Keratinocyte (primary cell): ENCODE measurements around the gene HMGN5.

Experiments
- CTCF ChIP-seq, 3 experiments: IDR thresholded peaks in 1 of 3; conservative IDR thresholded peaks in 1 of 3; optimal IDR thresholded peaks in 1 of 3; 2 replicates in 2 of 3; 3 replicates in 1 of 3; pipeline versions ENCODE3 to v1.5.1; 2011; ENCODE audit warnings: low read length in 3 of 3, mild to moderate bottlenecking in 3 of 3, moderate library complexity in 2 of 3, control low read depth in 1 of 3, inconsistent platforms in 1 of 3; ENCODE audit not compliant: insufficient read depth in 2 of 3; ENCODE audit errors: extremely low read depth in 1 of 3
- EZH2 ChIP-seq: IDR thresholded peaks from one replicate; pipeline ENCODE4 v1.6.1; 2012; ENCODE audit warnings: inconsistent platforms, mild to moderate bottlenecking, low read length, moderate library complexity

- TF ChIP-seq EZH2 (no peak), CTCF (optimal IDR thresholded peaks at IDR 0.05 in 1 of 3, IDR thresholded peaks at IDR 0.05 in 1 of 3, conservative IDR thresholded peaks at IDR 0.05 in 1 of 3; ENCODE audit: extremely low read depth in 1 of 3, insufficient read depth in 2 of 3, low read length in 3 of 3) (no peak)
Observed at GRCh38 chrX:81174286-81174685, 27.4 kb downstream of the HMGN5 start.
